Suprapubic skin (tissue), 4 donors: ENCODE results near the gene PPP2R2D. TPM values are rescaled to one million over a fixed set of nuclear protein-coding genes. Genes with fewer than 3 reads are reported as not detected.

Experiments
- DNase-seq, 2 donors: peaks; one replicate each; pipeline ENCODE4 v3.0.0-alpha.2; 2019; ENCODE audit warnings: low spot score in 2 of 2
- H3K27ac ChIP-seq: fragments of 200-600 bp; sonication (generic); one replicate; pipeline ENCODE4 v1.5.1; 2019
- H3K27me3 ChIP-seq: fragments of 200-600 bp; sonication (generic); one replicate; pipeline ENCODE4 v1.5.1; 2019
- H3K36me3 ChIP-seq: fragments of 200-600 bp; sonication (generic); one replicate; pipeline ENCODE4 v1.5.1; 2019
- H3K4me1 ChIP-seq: fragments of 200-600 bp; sonication (generic); one replicate; pipeline ENCODE4 v1.5.1; 2019
- H3K4me3 ChIP-seq: fragments of 200-600 bp; sonication (generic); one replicate; pipeline ENCODE4 v1.5.1; 2019; ENCODE audit warnings: mild to moderate bottlenecking
- H3K9me3 ChIP-seq: fragments of 200-600 bp; sonication (generic); one replicate; pipeline ENCODE4 v1.5.1; 2019
- CTCF ChIP-seq, 2 donors: fragments of 200-600 bp in 1 of 2; fragments of 450-650 bp in 1 of 2; sonication (generic) in 1 of 2; IDR thresholded peaks; one replicate each; pipeline ENCODE4 v1.5.1; 2016 to 2019; ENCODE audit warnings: antibody characterized with exemption in 2 of 2, mild to moderate bottlenecking in 1 of 2, moderate library complexity in 1 of 2
- EP300 ChIP-seq: sonication (generic); formaldehyde crosslinking; IDR thresholded peaks from one replicate; pipeline ENCODE4 v1.6.1; 2017; ENCODE audit warnings: antibody characterized with exemption
- POLR2A ChIP-seq, 2 donors: fragments of 450-650 bp; IDR thresholded peaks; one replicate each; pipeline ENCODE4 v1.6.1; 2017; ENCODE audit warnings: antibody characterized with exemption in 2 of 2, mild to moderate bottlenecking in 2 of 2, moderate library complexity in 2 of 2
- POLR2AphosphoS5 ChIP-seq, 3 donors: sonication (generic); formaldehyde crosslinking; IDR thresholded peaks; one replicate each; pipeline ENCODE4 v1.6.1; 2017; ENCODE audit warnings: antibody characterized with exemption in 3 of 3
- WGBS: methylation state at CpG from one replicate; pipeline ENCODE4 v1.1.5; 2018; 5-methylcytosine and 5-hydroxymethylcytosine counted together
- total RNA-seq, 4 donors: library from RNA; depleted of rRNA; stranded (reverse); fragments of >200 nt; gene quantifications; one replicate each; pipeline ENCODE4 v1.1.0, GENCODE V29; 2016

PPP2R2D gene
- total RNA-seq, 4 donors from 2014 or later: 22.6 to 67.2 (median 30.1) TPM

- H3K27me3 ChIP-seq: peaks cover 34% of the 10 kb centered on the region
- DNase-seq: no peak
- no peaks in the 10 kb centered on the region for H3K9me3 ChIP-seq
- no peak overlapping the region for H3K4me3 ChIP-seq
- TF ChIP-seq POLR2A (IDR thresholded peaks at IDR 0.05) (no peak), EP300 (no peak), CTCF (IDR thresholded peaks at IDR 0.05) (no peak), POLR2AphosphoS5 (IDR thresholded peaks at IDR 0.05) (no peak)
- no peaks in the 10 kb centered on the region for H3K36me3 ChIP-seq
- H3K27ac ChIP-seq: no peak overlapping the region
- peaks cover 6% of the 10 kb centered on the region for H3K4me1 ChIP-seq
- 92% methylated on average over 17 of the region's 17 CpGs for WGBS
Measured at GRCh38 chr10:131895116-131895515, 5.7 kb upstream of the PPP2R2D start.

DNA sequence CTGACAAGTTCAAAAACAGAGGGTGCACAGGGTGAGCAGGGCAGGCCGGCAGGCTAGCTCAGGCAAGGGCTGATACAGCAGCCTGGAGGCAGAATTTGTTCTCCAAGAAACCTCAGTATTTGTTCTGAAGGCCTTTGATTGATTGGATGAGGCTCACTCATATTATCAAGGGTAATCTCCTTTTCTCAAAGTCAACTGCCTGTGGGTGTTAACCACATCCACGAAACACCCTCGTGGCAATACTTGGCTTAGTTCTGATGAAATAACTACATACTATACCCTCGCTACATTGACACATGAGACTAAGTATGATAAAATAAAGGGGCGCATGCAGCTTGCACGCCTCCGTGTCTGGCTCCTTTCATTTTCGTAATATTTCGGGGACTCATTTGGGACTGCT lies 4.4 kb upstream of the PPP2R2D start:
- no peaks in the 10 kb centered on the region for H3K9me3 ChIP-seq
- TF ChIP-seq EP300: no peak
- TF ChIP-seq CTCF (IDR thresholded peaks at IDR 0.05): no peak
- no peak for TF ChIP-seq POLR2AphosphoS5 (IDR thresholded peaks at IDR 0.05)
- no peak for TF ChIP-seq POLR2A (IDR thresholded peaks at IDR 0.05)
- WGBS: 74% methylated on average over 9 of the region's 9 CpGs
- DNase-seq: no peak
- no peaks in the 10 kb centered on the region for H3K36me3 ChIP-seq
- no peak overlapping the region for H3K4me3 ChIP-seq
- H3K27ac ChIP-seq: no peak overlapping the region
- peaks cover 28% of the 10 kb centered on the region for H3K27me3 ChIP-seq
- peaks cover 8% of the 10 kb centered on the region for H3K4me1 ChIP-seq

- whole genome bisulfite sequencing: 55% methylated on average over 14 of the region's 14 CpGs
- H3K4me1 ChIP-seq: peaks cover 16% of the 10 kb centered on the region
- H3K27me3 ChIP-seq: peaks cover 28% of the 10 kb centered on the region
- H3K36me3 ChIP-seq: no peaks in the 10 kb centered on the region
- no peak for DNase-seq
- H3K4me3 ChIP-seq: no peak overlapping the region
- TF ChIP-seq EP300: no peak
- TF ChIP-seq CTCF (IDR thresholded peaks at IDR 0.05): no peak
- H3K9me3 ChIP-seq: no peaks in the 10 kb centered on the region
- no peak overlapping the region for H3K27ac ChIP-seq
Measured at GRCh38 chr10:131897297-131897899, 3.4 kb upstream of the PPP2R2D start.

GRCh38 chr10:131898061-131898460 lies 2.7 kb upstream of the PPP2R2D start:
- DNase-seq: no peak
- Histone ChIP-seq H3K36me3 (no peaks in the 10 kb centered on the region), H3K9me3 (no peaks in the 10 kb centered on the region), H3K4me3 (no peak overlapping the region), H3K27ac (no peak overlapping the region), H3K27me3 (peaks cover 21% of the 10 kb centered on the region), H3K4me1 (peaks cover 22% of the 10 kb centered on the region)
- TF ChIP-seq POLR2AphosphoS5 (IDR thresholded peaks at IDR 0.05) (no peak), CTCF (IDR thresholded peaks at IDR 0.05) (no peak)
- 85% methylated on average over 8 of the region's 8 CpGs for WGBS

- DNase-seq: no peak
- TF ChIP-seq POLR2AphosphoS5 (IDR thresholded peaks at IDR 0.05): no peak
- TF ChIP-seq EP300: no peak
- TF ChIP-seq CTCF (IDR thresholded peaks at IDR 0.05): no peak
- no peak for TF ChIP-seq POLR2A (IDR thresholded peaks at IDR 0.05)
- peaks cover 29% of the 10 kb centered on the region for H3K4me1 ChIP-seq
- no peaks in the 10 kb centered on the region for H3K9me3 ChIP-seq
- no peak overlapping the region for H3K27ac ChIP-seq
- no peak overlapping the region for H3K4me3 ChIP-seq
- no peaks in the 10 kb centered on the region for H3K36me3 ChIP-seq
- WGBS: 62% methylated on average over 5 of the region's 5 CpGs
- H3K27me3 ChIP-seq: peaks cover 15% of the 10 kb centered on the region
Measured at GRCh38 chr10:131898713-131899112, 2.1 kb upstream of the PPP2R2D start.
